Measurements from ENCODE around the gene PCIF1. TPM values are rescaled to one million over a fixed set of nuclear protein-coding genes. Genes with fewer than 3 reads are reported as not detected.

The PCIF1 gene
- total and polyA plus RNA-seq, 2 experiments from 2014 or later, result 5.3 to 24.3 TPM

GRCh38 chr20:45920462-45921336 lies 13.8 kb upstream of the PCIF1 start:
- Histone ChIP-seq H3F3A (ENCODE audit: insufficient read depth) (peaks cover 5% of the 10 kb centered on the region; the same call in 1 of the 2 replicates), H3K4me3 (no peak overlapping the region)
- in situ Hi-C loops (cut with MboI), result no loop called here

GRCh38 chr20:45921337-45922189 lies 12.9 kb upstream of the PCIF1 start:
- Histone ChIP-seq H3F3A (ENCODE audit: insufficient read depth) (peaks cover 5% of the 10 kb centered on the region; the same call in 1 of the 2 replicates), H3K4me1 (ENCODE audit: insufficient read depth) (peaks cover 6% of the 10 kb centered on the region), H3K9ac (no peak overlapping the region), H3K27me3 (replicated peaks; ENCODE audit: insufficient read depth) (no peaks in the 10 kb centered on the region), H3K79me2 (ENCODE audit: insufficient read depth) (no peaks in the 10 kb centered on the region), H3K4me2 (ENCODE audit: unreplicated experiment) (no peak overlapping the region), H3K36me3 (ENCODE audit: low read depth) (no peaks in the 10 kb centered on the region), H3K9me3 (ENCODE audit: low read depth) (no peaks in the 10 kb centered on the region), H3K9me2 (ENCODE audit: insufficient read depth) (no peaks in the 10 kb centered on the region), H4K20me1 (ENCODE audit: insufficient read depth) (no peaks in the 10 kb centered on the region), H3K4me3 (no peak overlapping the region), H3K27ac (no peak overlapping the region), H2AFZ (no peak overlapping the region)
- in situ Hi-C loops (cut with MboI), result no loop called here
- 81% methylated on average over 11 of the region's 11 CpGs for WGBS, 2 experiments (ENCODE audit: low coverage in 1 of 2, low lambda C conversion rate in 2 of 2, missing lambda C conversion rate in 2 of 2)
- no peak for DNase-seq
- TF ChIP-seq EZH2 (IDR thresholded peaks at IDR 0.05; ENCODE audit: insufficient read depth, poor library complexity, severe bottlenecking) (no peak), EZH2phosphoT487 (IDR thresholded peaks at IDR 0.05; ENCODE audit: insufficient read depth, low read depth) (no peak)

More at GRCh38 chr20:45920462-45921336, 13.8 kb upstream of the PCIF1 start:
- Histone ChIP-seq H3K4me2 (ENCODE audit: unreplicated experiment) (no peak overlapping the region), H3K9me2 (ENCODE audit: insufficient read depth) (no peaks in the 10 kb centered on the region), H3K4me1 (ENCODE audit: insufficient read depth) (peaks cover 6% of the 10 kb centered on the region), H2AFZ (no peak overlapping the region), H3K27ac (no peak overlapping the region), H3K9me3 (ENCODE audit: low read depth) (no peaks in the 10 kb centered on the region), H3K27me3 (replicated peaks; ENCODE audit: insufficient read depth) (no peaks in the 10 kb centered on the region), H3K79me2 (ENCODE audit: insufficient read depth) (no peaks in the 10 kb centered on the region), H4K20me1 (ENCODE audit: insufficient read depth) (no peaks in the 10 kb centered on the region), H3K9ac (no peak overlapping the region), H3K36me3 (ENCODE audit: low read depth) (no peaks in the 10 kb centered on the region)
- TF ChIP-seq EZH2 (IDR thresholded peaks at IDR 0.05; ENCODE audit: insufficient read depth, poor library complexity, severe bottlenecking) (no peak), EZH2phosphoT487 (IDR thresholded peaks at IDR 0.05; ENCODE audit: insufficient read depth, low read depth) (no peak)
- DNase-seq, result no peak
- 86 to 88% methylated on average over 9 of the region's 9 CpGs for WGBS, 2 experiments (ENCODE audit: low coverage in 1 of 2, low lambda C conversion rate in 2 of 2, missing lambda C conversion rate in 2 of 2)

GRCh38 chr20:45924391-45925261 lies 9.9 kb upstream of the PCIF1 start:
- peaks cover 10% of the 10 kb centered on the region; the same call in 1 of the 2 replicates for H3F3A ChIP-seq (ENCODE audit: insufficient read depth)
- H3K9ac ChIP-seq, result peak overlapping the region; percentile 53
- 30% methylated on average over 21 of the region's 21 CpGs for WGBS, 2 experiments (ENCODE audit: low coverage in 1 of 2, low lambda C conversion rate in 2 of 2, missing lambda C conversion rate in 2 of 2)
- TF ChIP-seq EZH2 (IDR thresholded peaks at IDR 0.05; ENCODE audit: insufficient read depth, poor library complexity, severe bottlenecking), result no peak
- TF ChIP-seq EZH2phosphoT487 (IDR thresholded peaks at IDR 0.05; ENCODE audit: insufficient read depth, low read depth), result no peak
- H3K27ac ChIP-seq, result no peak overlapping the region
- H3K27me3 ChIP-seq (replicated peaks; ENCODE audit: insufficient read depth), result no peaks in the 10 kb centered on the region
- no peaks in the 10 kb centered on the region for H3K36me3 ChIP-seq (ENCODE audit: low read depth)
- in situ Hi-C loops (cut with MboI), result no loop called here
- peak; percentile 73 for DNase-seq
- H2AFZ ChIP-seq, result peak overlapping the region; percentile 80
- no peaks in the 10 kb centered on the region for H4K20me1 ChIP-seq (ENCODE audit: insufficient read depth)
- no peaks in the 10 kb centered on the region for H3K79me2 ChIP-seq (ENCODE audit: insufficient read depth)
- H3K4me3 ChIP-seq, result peak overlapping the region; percentile 37
- no peaks in the 10 kb centered on the region; the same call in none of the 2 replicates for H3K4me1 ChIP-seq (ENCODE audit: insufficient read depth)
- H3K9me2 ChIP-seq (ENCODE audit: insufficient read depth), result no peaks in the 10 kb centered on the region
- H3K4me2 ChIP-seq (ENCODE audit: unreplicated experiment), result peak overlapping the region; percentile 74
- no peaks in the 10 kb centered on the region for H3K9me3 ChIP-seq (ENCODE audit: low read depth)

Measured in GM23248 (cell line).